A673 (cell line): ENCODE data around the gene C9orf78. TPM values are rescaled to one million over a fixed set of nuclear protein-coding genes. Genes with fewer than 3 reads are reported as not detected.

Experiments
- BruUV-seq: library from RNA; stranded (reverse); fragments of 400-500 nt; replicated peaks from 2 replicates; lab custom pipeline; 2021; lab: Mats Ljungman, UMichigan
- CTCF ChIA-PET: fragments of 300-600 bp; sonication (Branson Sonifier 250); formaldehyde crosslinking; loops from one replicate; lab custom pipeline; 2022; ENCODE audit warnings: antibody characterized with exemption; lab: Charles Lee
- POLR2A ChIA-PET: fragments of 300-600 bp; sonication (Branson Sonifier 250); formaldehyde crosslinking; loops from one replicate; lab custom pipeline; 2022; ENCODE audit warnings: antibody characterized with exemption; ENCODE audit not compliant: low non-redundant PET; lab: Charles Lee
- DNase-seq: peaks from one replicate; pipeline ENCODE4 v3.0.0-alpha.2; 2015; ENCODE audit warnings: low spot score
- H3K27ac ChIP-seq: fragments of 200-600 bp; sonication (generic); 2 replicates; pipeline ENCODE4 v1.5.1; 2016; ENCODE audit warnings: mixed run types, low read depth, mild to moderate bottlenecking, mixed read lengths, antibody characterized with exemption, low read length; ENCODE audit not compliant: poor library complexity, severe bottlenecking
- H3K27me3 ChIP-seq: fragments of 200-600 bp; sonication (generic); replicated peaks from 2 replicates; pipeline ENCODE4 v1.6.1; 2017; ENCODE audit warnings: mixed run types, low read depth, mild to moderate bottlenecking, mixed read lengths, antibody characterized with exemption, low read length; ENCODE audit not compliant: insufficient read depth, poor library complexity
- H3K36me3 ChIP-seq: fragments of 200-600 bp; sonication (generic); 2 replicates; pipeline ENCODE4 v1.6.1; 2016; ENCODE audit warnings: mixed run types, mild to moderate bottlenecking, mixed read lengths, antibody characterized with exemption, low read length; ENCODE audit not compliant: insufficient read depth, poor library complexity, severe bottlenecking
- H3K4me1 ChIP-seq: fragments of 200-600 bp; sonication (generic); 2 replicates; pipeline ENCODE4 v1.6.1; 2017; ENCODE audit warnings: mixed run types, mild to moderate bottlenecking, mixed read lengths, antibody characterized with exemption, low read length; ENCODE audit not compliant: insufficient read depth, poor library complexity, severe bottlenecking
- H3K4me3 ChIP-seq: fragments of 200-600 bp; sonication (generic); 2 replicates; pipeline ENCODE4 v1.5.1; 2016; ENCODE audit warnings: low read depth, mixed run types, mild to moderate bottlenecking, mixed read lengths, low read length; ENCODE audit not compliant: poor library complexity, severe bottlenecking
- H3K9me3 ChIP-seq: fragments of 200-600 bp; sonication (generic); 2 replicates; pipeline ENCODE4 v1.6.1; 2016; ENCODE audit warnings: mixed run types, low read depth, mild to moderate bottlenecking, mixed read lengths, antibody characterized with exemption, low read length; ENCODE audit not compliant: poor library complexity, severe bottlenecking
- EZH2 ChIP-seq: fragments of 200-600 bp; sonication (generic); IDR thresholded peaks from 2 replicates; pipeline ENCODE4 v1.6.1; 2017; ENCODE audit warnings: borderline replicate concordance, low read depth, mild to moderate bottlenecking, mixed read lengths, antibody characterized with exemption, low read length; ENCODE audit not compliant: poor library complexity, severe bottlenecking
- intact Hi-C: fragments of 100-400 bp; cut with micrococcal nuclease; formaldehyde crosslinking; loops from one replicate; pipeline ENCODE4 v1.10.0; 2022; ENCODE audit not compliant: unreplicated experiment
- total RNA-seq: library from RNA; stranded (reverse); gene quantifications from 2 replicates; pipeline ENCODE4 v1.2.3, GENCODE V29; 2021
- TF ChIP-seq, protein P1 (sequence below): fragments of 300-800, 200-600 bp; sonication (generic); conservative IDR thresholded peaks from 2 replicates; pipeline ENCODE4 v1.5.1; 2017; ENCODE audit warnings: low read depth, mild to moderate bottlenecking, antibody characterized with exemption, low read length, moderate library complexity, mixed read lengths

Gene C9orf78
- total RNA-seq, 1 experiment from 2014 or later, result 60.4 TPM

DNA sequence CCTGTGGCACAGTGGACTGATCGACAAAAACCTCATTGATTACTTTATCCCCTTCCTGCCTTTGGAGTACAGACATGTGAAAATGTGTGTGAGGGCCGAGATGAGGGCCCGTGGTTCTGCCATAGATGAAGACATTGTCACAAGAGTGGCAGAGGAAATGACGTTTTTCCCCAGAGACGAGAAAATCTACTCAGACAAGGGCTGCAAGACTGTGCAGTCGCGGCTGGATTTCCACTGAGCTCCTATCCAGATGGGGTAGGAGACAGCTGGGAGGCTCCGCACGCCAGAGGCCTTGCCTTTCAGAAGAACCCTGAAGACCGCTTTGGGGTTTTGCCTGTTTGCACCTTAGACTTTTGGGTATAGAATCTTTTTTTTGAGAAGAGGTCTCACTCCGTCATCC, 25.7 kb downstream of the C9orf78 start:
- BruUV-seq, result no TSS peak
- Histone ChIP-seq H3K27me3 (no peaks in the 10 kb centered on the region), H3K9me3 (no peaks in the 10 kb centered on the region), H3K27ac (peak overlapping the region; percentile 68), H3K4me1 (peaks cover 44% of the 10 kb centered on the region), H3K4me3 (no peak overlapping the region), H3K36me3 (peaks cover 57% of the 10 kb centered on the region)
- peak; percentile 78 for DNase-seq
- CTCF ChIA-PET, result no interaction called here
- intact Hi-C loops, result loop anchor here (10.0 kb wide), 1 partner anchor 155 kb away; no protein-coding TSS in a partner anchor
- POLR2A ChIA-PET, result no interaction called here
- TF ChIP-seq, protein P1, sequence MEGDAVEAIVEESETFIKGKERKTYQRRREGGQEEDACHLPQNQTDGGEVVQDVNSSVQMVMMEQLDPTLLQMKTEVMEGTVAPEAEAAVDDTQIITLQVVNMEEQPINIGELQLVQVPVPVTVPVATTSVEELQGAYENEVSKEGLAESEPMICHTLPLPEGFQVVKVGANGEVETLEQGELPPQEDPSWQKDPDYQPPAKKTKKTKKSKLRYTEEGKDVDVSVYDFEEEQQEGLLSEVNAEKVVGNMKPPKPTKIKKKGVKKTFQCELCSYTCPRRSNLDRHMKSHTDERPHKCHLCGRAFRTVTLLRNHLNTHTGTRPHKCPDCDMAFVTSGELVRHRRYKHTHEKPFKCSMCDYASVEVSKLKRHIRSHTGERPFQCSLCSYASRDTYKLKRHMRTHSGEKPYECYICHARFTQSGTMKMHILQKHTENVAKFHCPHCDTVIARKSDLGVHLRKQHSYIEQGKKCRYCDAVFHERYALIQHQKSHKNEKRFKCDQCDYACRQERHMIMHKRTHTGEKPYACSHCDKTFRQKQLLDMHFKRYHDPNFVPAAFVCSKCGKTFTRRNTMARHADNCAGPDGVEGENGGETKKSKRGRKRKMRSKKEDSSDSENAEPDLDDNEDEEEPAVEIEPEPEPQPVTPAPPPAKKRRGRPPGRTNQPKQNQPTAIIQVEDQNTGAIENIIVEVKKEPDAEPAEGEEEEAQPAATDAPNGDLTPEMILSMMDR, result no peak
- no peak for TF ChIP-seq EZH2

DNA sequence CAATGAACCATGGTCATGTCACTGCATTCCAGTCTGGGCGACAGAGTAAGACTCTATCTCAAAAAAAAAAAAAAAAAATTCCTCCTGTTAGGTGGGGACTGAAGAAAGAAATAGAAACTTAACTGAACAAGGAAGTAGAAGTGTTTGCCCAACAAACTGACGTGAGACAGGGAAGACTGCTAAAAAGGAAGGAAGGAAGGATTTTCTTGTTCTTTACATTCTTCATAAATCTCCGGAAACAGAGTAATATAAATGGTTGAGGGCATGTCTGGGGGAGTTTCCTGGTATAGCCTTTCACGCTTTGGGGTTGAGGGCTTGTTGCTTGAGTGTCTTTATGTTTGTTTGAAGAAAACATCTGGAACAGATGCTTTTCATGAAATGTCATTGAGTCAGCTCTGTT, 29.0 kb downstream of the C9orf78 start:
- Histone ChIP-seq H3K4me1 (peaks cover 42% of the 10 kb centered on the region), H3K27ac (peak overlapping the region; percentile 72), H3K9me3 (no peaks in the 10 kb centered on the region), H3K36me3 (peaks cover 44% of the 10 kb centered on the region), H3K27me3 (no peaks in the 10 kb centered on the region), H3K4me3 (no peak overlapping the region)
- intact Hi-C loops, result loop anchor here (10.0 kb wide), 1 partner anchor 159 kb away; no protein-coding TSS in a partner anchor
- peak; percentile 89 for DNase-seq
- ChIA-PET CTCF (no interaction called here), POLR2A (no interaction called here)
- no peak for TF ChIP-seq EZH2
- TF ChIP-seq, protein P1, result no peak
- BruUV-seq, result no TSS peak

DNA sequence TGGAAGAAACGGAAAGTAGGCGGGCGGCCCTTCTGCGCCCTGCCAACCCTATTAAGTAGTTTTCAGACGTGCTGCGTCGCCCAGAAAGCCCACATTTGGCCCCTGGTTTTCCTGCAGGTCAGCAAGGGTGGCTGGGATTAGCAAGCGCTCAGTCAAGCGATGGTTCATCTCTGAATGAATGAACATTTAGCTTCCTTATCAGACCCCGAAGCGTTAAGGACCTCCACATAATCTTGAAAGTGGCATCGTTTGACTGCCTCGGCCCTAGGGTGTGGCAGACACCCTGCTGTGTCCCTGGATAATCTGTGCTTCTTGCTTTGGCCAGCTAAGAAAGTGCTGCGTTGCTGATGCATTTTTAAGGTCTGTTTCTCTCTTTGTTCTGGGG, 31.4 kb downstream of the C9orf78 start:
- POLR2A ChIA-PET, result interaction anchor here (0.7 kb wide), 1 partner anchor 108 kb away, joined by 3 read pairs; no protein-coding TSS in a partner anchor
- Histone ChIP-seq H3K4me3 (peak overlapping the region; percentile 91), H3K36me3 (peaks cover 21% of the 10 kb centered on the region), H3K9me3 (no peaks in the 10 kb centered on the region), H3K27me3 (no peaks in the 10 kb centered on the region), H3K4me1 (peaks cover 29% of the 10 kb centered on the region), H3K27ac (peak overlapping the region; percentile 85)
- peak; percentile 34 for DNase-seq
- TF ChIP-seq, protein P1, result no peak
- no peak for TF ChIP-seq EZH2
- CTCF ChIA-PET, result interaction anchor here (0.6 kb wide), 2 partner anchors 21 to 692 kb away, joined by 3 read pairs; partner anchors contain the start of gene PTPA
- no TSS peak for BruUV-seq
- intact Hi-C loops, result loop anchor here (10.0 kb wide), 1 partner anchor 161 kb away; no protein-coding TSS in a partner anchor
